OCI-LY1 (cell line): ENCODE data around the gene TPST1.

ENCODE experiments used
- H2AFZ ChIP-seq: fragments of 200-600 bp; sonication (generic), shearing (Covaris generic); 2 replicates; pipeline ENCODE4 v1.6.0; 2014; ENCODE audit warnings: antibody characterized with exemption, mild to moderate bottlenecking, low read length
- H3F3A ChIP-seq: fragments of 200-600 bp; sonication (generic), shearing (Covaris generic); 2 replicates; pipeline ENCODE4 v1.6.0; 2014; ENCODE audit warnings: mild to moderate bottlenecking, antibody characterized with exemption, low read length, moderate library complexity; ENCODE audit not compliant: insufficient read depth
- H3K27ac ChIP-seq: fragments of 200-600 bp; sonication (generic); 2 replicates; pipeline ENCODE4 v1.5.1; 2014; ENCODE audit warnings: low read length, mixed run types, mild to moderate bottlenecking, low read depth; ENCODE audit not compliant: poor library complexity, severe bottlenecking
- H3K27me3 ChIP-seq: fragments of 200-600 bp; sonication (generic); 2 replicates; pipeline ENCODE4 v1.6.0; 2014; ENCODE audit warnings: antibody characterized with exemption, mild to moderate bottlenecking, low read length, moderate library complexity; ENCODE audit not compliant: insufficient read depth
- H3K36me3 ChIP-seq: fragments of 200-600 bp; sonication (generic); 2 replicates; pipeline ENCODE4 v1.6.1; 2014; ENCODE audit warnings: mild to moderate bottlenecking, antibody characterized with exemption, low read length, moderate library complexity, mixed read lengths; ENCODE audit not compliant: insufficient read depth
- H3K4me1 ChIP-seq: fragments of 200-600 bp; sonication (generic); 2 replicates; pipeline ENCODE4 v1.5.1; 2014; ENCODE audit warnings: mild to moderate bottlenecking, low read length, moderate library complexity; ENCODE audit not compliant: insufficient read depth, severe bottlenecking
- H3K4me2 ChIP-seq: fragments of 200-600 bp; sonication (generic), shearing (Covaris generic); 2 replicates; pipeline ENCODE4 v1.6.1; 2014; ENCODE audit warnings: low read length
- H3K4me3 ChIP-seq: fragments of 200-600 bp; sonication (generic); 2 replicates; pipeline ENCODE4 v1.5.1; 2014; ENCODE audit warnings: low read length, low read depth, mild to moderate bottlenecking, mixed read lengths; ENCODE audit not compliant: poor library complexity, severe bottlenecking
- H3K79me2 ChIP-seq: fragments of 200-600 bp; shearing (Covaris generic); 2 replicates; pipeline ENCODE4 v1.6.1; 2016; ENCODE audit warnings: mixed run types, low read length, mixed read lengths; ENCODE audit not compliant: insufficient read depth
- H3K9ac ChIP-seq: fragments of 200-600 bp; sonication (generic), shearing (Covaris generic); 2 replicates; pipeline ENCODE4 v1.6.1; 2014; ENCODE audit warnings: mild to moderate bottlenecking, low read length, mixed read lengths
- H3K9me2 ChIP-seq: fragments of 200-600 bp; sonication (generic), shearing (Covaris generic); 2 replicates; pipeline ENCODE4 v1.6.1; 2014; ENCODE audit warnings: low read depth, mild to moderate bottlenecking, low read length, mixed read lengths
- H3K9me3 ChIP-seq: fragments of 200-600 bp; shearing (Covaris generic); 2 replicates; pipeline ENCODE4 v1.6.1; 2014; ENCODE audit warnings: low read length, mixed read lengths
- H4K20me1 ChIP-seq: fragments of 200-600 bp; sonication (generic), shearing (Covaris generic); 2 replicates; pipeline ENCODE4 v1.6.0; 2016; ENCODE audit warnings: mild to moderate bottlenecking, low read length; ENCODE audit not compliant: insufficient read depth
- EZH2 ChIP-seq: fragments of 200-600 bp; sonication (generic), shearing (Covaris generic); IDR thresholded peaks from 2 replicates; pipeline ENCODE4 v1.8.0; 2017; ENCODE audit warnings: borderline replicate concordance, mixed run types, mild to moderate bottlenecking, antibody characterized with exemption, low read length, moderate library complexity, mixed read lengths
- TF ChIP-seq, protein P1 (sequence below): fragments of 200-600 bp; sonication (generic), shearing (Covaris generic); IDR thresholded peaks from 2 replicates; pipeline ENCODE4 v1.5.1; 2017; ENCODE audit warnings: mild to moderate bottlenecking, antibody characterized with exemption, low read length, moderate library complexity, mixed read lengths

Gene TPST1

DNA sequence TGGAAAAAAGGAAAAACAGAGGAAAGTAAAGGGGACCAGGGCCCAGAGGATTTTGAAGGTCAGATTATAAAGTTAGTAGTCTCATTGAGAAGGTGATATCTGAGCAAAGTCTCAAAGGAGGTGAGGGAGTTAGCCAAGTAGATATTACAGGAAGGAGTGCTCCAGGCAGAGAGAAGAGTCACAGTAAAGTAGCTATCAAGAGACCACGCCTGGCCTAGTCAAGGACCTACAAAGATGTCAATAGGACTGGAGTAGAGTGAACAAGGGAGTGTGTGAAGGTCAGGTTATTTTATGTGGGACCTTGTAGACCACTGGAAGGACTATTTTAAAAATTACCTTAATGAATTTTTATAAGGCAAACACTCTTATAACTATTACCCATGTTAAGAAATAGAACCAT lies 64.8 kb downstream of the TPST1 start:
- Histone ChIP-seq H3K9me2 (no peaks in the 10 kb centered on the region), H3K36me3 (no peaks in the 10 kb centered on the region), H4K20me1 (no peaks in the 10 kb centered on the region), H3K27me3 (no peaks in the 10 kb centered on the region), H3K4me1 (no peaks in the 10 kb centered on the region), H3F3A (no peaks in the 10 kb centered on the region), H3K9ac (no peak overlapping the region), H3K9me3 (peaks cover 17% of the 10 kb centered on the region), H3K4me2 (no peak overlapping the region), H3K27ac (no peak overlapping the region), H2AFZ (no peak overlapping the region), H3K4me3 (no peak overlapping the region), H3K79me2 (no peaks in the 10 kb centered on the region)
- TF ChIP-seq, protein P1, sequence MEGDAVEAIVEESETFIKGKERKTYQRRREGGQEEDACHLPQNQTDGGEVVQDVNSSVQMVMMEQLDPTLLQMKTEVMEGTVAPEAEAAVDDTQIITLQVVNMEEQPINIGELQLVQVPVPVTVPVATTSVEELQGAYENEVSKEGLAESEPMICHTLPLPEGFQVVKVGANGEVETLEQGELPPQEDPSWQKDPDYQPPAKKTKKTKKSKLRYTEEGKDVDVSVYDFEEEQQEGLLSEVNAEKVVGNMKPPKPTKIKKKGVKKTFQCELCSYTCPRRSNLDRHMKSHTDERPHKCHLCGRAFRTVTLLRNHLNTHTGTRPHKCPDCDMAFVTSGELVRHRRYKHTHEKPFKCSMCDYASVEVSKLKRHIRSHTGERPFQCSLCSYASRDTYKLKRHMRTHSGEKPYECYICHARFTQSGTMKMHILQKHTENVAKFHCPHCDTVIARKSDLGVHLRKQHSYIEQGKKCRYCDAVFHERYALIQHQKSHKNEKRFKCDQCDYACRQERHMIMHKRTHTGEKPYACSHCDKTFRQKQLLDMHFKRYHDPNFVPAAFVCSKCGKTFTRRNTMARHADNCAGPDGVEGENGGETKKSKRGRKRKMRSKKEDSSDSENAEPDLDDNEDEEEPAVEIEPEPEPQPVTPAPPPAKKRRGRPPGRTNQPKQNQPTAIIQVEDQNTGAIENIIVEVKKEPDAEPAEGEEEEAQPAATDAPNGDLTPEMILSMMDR, result no peak
- TF ChIP-seq EZH2, result no peak

- Histone ChIP-seq H2AFZ (no peak overlapping the region), H3K27me3 (no peaks in the 10 kb centered on the region)
- TF ChIP-seq, protein P1, result no peak
- no peak for TF ChIP-seq EZH2
These were observed 67.2 kb downstream of the TPST1 start for GRCh38 chr7:66272321-66272720.

DNA sequence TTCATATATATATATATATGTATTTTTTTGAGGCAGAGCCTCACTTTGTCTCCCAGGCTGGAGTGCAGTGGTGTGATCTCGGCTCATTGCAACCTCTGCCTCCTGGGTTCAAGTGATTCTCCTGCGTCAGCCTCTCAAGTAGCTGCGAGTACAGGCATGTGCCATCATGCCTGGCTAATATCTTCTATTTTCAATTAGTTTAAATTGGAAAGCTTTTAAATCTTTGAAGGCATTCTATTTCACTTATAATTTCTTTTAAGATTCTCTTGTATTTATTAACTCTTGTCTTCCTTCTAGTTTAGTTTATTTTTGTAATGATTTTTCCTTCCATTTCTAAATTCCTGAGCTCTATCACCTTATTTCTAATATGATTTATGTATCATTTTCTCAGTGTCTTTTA lies 71.2 kb downstream of the TPST1 start:
- H3K9ac ChIP-seq, result no peak overlapping the region
- no peaks in the 10 kb centered on the region for H4K20me1 ChIP-seq
- H3K27me3 ChIP-seq, result no peaks in the 10 kb centered on the region
- no peaks in the 10 kb centered on the region for H3K36me3 ChIP-seq
- TF ChIP-seq, protein P1, result no peak
- no peak for TF ChIP-seq EZH2
- no peaks in the 10 kb centered on the region for H3K4me1 ChIP-seq
- H3K27ac ChIP-seq, result no peak overlapping the region
- H3F3A ChIP-seq, result no peaks in the 10 kb centered on the region
- H2AFZ ChIP-seq, result no peak overlapping the region
- no peaks in the 10 kb centered on the region for H3K9me2 ChIP-seq
- H3K4me3 ChIP-seq, result no peak overlapping the region
- no peaks in the 10 kb centered on the region for H3K79me2 ChIP-seq
- H3K4me2 ChIP-seq, result no peak overlapping the region
- H3K9me3 ChIP-seq, result peaks cover 8% of the 10 kb centered on the region; the same call in 1 of the 2 replicates

More at GRCh38 chr7:66272321-66272720, 67.2 kb downstream of the TPST1 start:
- Histone ChIP-seq H3K4me3 (no peak overlapping the region), H3K9me2 (no peaks in the 10 kb centered on the region), H3K4me2 (no peak overlapping the region), H3K36me3 (no peaks in the 10 kb centered on the region), H3K27ac (no peak overlapping the region), H3K9me3 (peaks cover 8% of the 10 kb centered on the region; the same call in 1 of the 2 replicates), H3K4me1 (no peaks in the 10 kb centered on the region), H3K79me2 (no peaks in the 10 kb centered on the region), H3K9ac (no peak overlapping the region), H3F3A (no peaks in the 10 kb centered on the region), H4K20me1 (no peaks in the 10 kb centered on the region)
